ENCODE data around the gene MALAT1. TPM values are rescaled to one million over a fixed set of nuclear protein-coding genes. Genes with fewer than 3 reads are reported as not detected.

Gene MALAT1
- total RNA-seq, 3 donors from 2014 or later (not counting 1 experiment from before 2014, with no cell fraction given): 32,911 to 36,726 (median 33,502) TPM

DNA sequence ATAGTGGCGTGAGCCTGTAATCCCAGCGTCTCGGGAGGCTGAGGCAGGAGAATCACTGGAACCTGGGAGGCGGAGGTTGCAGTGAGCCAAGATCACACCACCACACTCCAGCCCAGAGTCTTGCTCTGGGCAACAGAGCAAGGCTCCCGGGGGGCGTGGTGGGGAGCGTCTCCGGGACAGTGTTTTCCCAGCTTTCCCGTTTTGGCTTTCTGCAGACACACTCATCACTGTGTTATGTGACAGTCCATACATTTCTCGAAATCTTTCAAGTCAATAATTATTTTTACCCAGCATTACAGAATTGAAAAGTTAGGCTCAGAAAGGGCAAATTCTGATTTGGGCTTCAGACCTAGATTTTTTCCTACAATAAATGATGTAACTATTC is 44.5 kb upstream of the MALAT1 start:
- no peaks in the 10 kb centered on the region for H3K27me3 ChIP-seq (ENCODE audit: control insufficient read depth, insufficient read depth, low read length)
- H3K36me3 ChIP-seq (ENCODE audit: control insufficient read depth, insufficient read depth, low read length): no peaks in the 10 kb centered on the region
- Mint-ChIP-seq H3K9me3 (no peaks in the 10 kb centered on the region), H3K27me3 (ENCODE audit: low read depth in 2 of 2) (no peaks in the 10 kb centered on the region), H3K27ac (peak overlapping the region; percentile 77 to 93), H3K4me1 (peaks cover 11 to 16% of the 10 kb centered on the region in 2 donors), H3K4me3 (peak overlapping the region; percentile 90), H3K36me3 (no peaks in the 10 kb centered on the region)
- 86% methylated on average over 10 of the region's 10 CpGs for WGBS (ENCODE audit: insufficient coverage)
- H3K9me3 ChIP-seq (ENCODE audit: control insufficient read depth, insufficient read depth, low read length): no peaks in the 10 kb centered on the region
- intact Hi-C loops (cut with micrococcal nuclease): loop anchor here (2.0 kb wide), 1 partner anchor 16 kb away; no protein-coding TSS in a partner anchor
- no peak overlapping the region for H3K27ac ChIP-seq (ENCODE audit: low read length)
- H3K4me3 ChIP-seq (ENCODE audit: low read length): no peak overlapping the region
- TF ChIP-seq, protein P1, sequence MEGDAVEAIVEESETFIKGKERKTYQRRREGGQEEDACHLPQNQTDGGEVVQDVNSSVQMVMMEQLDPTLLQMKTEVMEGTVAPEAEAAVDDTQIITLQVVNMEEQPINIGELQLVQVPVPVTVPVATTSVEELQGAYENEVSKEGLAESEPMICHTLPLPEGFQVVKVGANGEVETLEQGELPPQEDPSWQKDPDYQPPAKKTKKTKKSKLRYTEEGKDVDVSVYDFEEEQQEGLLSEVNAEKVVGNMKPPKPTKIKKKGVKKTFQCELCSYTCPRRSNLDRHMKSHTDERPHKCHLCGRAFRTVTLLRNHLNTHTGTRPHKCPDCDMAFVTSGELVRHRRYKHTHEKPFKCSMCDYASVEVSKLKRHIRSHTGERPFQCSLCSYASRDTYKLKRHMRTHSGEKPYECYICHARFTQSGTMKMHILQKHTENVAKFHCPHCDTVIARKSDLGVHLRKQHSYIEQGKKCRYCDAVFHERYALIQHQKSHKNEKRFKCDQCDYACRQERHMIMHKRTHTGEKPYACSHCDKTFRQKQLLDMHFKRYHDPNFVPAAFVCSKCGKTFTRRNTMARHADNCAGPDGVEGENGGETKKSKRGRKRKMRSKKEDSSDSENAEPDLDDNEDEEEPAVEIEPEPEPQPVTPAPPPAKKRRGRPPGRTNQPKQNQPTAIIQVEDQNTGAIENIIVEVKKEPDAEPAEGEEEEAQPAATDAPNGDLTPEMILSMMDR (IDR thresholded peaks at IDR 0.05): no peak
- no peak for DNase-seq
- H3K4me1 ChIP-seq (ENCODE audit: control insufficient read depth, insufficient read depth, low read length): peaks cover 18% of the 10 kb centered on the region
- no peak for ATAC-seq

DNA sequence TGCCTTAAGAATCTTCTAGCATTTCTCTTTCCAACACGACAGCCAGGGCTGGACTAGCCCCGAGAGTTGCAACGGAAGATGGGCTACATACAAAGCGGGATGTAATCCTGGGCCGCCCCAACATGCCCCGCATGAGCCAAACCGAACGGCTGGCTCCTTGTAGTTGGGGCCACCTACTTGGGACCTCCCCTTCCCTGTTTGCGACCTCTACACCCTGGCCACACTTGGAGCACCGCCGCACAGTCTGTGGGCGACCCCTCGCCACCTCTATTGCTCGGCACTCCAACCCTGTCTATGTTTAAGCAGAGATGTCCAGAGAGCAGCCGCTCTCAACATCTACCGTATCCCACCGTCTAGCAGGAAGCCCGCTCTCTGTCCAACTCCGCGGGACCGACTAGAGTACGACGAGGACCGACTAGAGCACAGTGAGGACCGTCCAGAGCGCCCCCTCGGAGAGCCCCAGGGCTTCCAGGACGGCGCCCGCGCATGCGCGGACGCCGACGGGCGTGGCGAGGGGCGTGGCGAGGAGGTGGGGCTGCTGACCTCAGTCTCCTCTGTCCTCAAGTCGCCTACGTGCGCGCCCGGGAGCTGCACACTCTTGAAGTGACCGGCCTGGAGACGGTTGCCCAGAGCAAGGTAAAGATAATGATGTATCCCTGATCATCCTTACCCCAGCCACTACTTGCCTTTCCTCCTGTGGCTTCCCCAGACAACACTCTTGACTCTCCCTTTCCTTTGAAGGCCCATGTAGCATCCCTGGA is 44.0 kb upstream of the MALAT1 start:
- Mint-ChIP-seq H3K27ac (peak overlapping the region; percentile 77 to 93), H3K4me3 (peak overlapping the region; percentile 90), H3K9me3 (no peaks in the 10 kb centered on the region), H3K36me3 (no peaks in the 10 kb centered on the region), H3K4me1 (peaks cover 11 to 16% of the 10 kb centered on the region in 2 donors), H3K27me3 (ENCODE audit: low read depth in 2 of 2) (no peaks in the 10 kb centered on the region)
- H3K27me3 ChIP-seq (ENCODE audit: control insufficient read depth, insufficient read depth, low read length): no peaks in the 10 kb centered on the region
- peak; percentile 90 to 94 (median 92) for ATAC-seq
- peak overlapping the region; percentile 35 for H3K27ac ChIP-seq (ENCODE audit: low read length)
- peak overlapping the region; percentile 47 for H3K4me3 ChIP-seq (ENCODE audit: low read length)
- H3K4me1 ChIP-seq (ENCODE audit: control insufficient read depth, insufficient read depth, low read length): peaks cover 18% of the 10 kb centered on the region
- peak; percentile 72 to 87 for DNase-seq
- H3K36me3 ChIP-seq (ENCODE audit: control insufficient read depth, insufficient read depth, low read length): no peaks in the 10 kb centered on the region
- no peaks in the 10 kb centered on the region for H3K9me3 ChIP-seq (ENCODE audit: control insufficient read depth, insufficient read depth, low read length)
- intact Hi-C loops (cut with micrococcal nuclease): loop anchor here (2.0 kb wide), 1 partner anchor 16 kb away; no protein-coding TSS in a partner anchor
- TF ChIP-seq, protein P1 (IDR thresholded peaks at IDR 0.05): no peak
- WGBS (ENCODE audit: insufficient coverage): 2% methylated on average over 47 of the region's 47 CpGs

DNA sequence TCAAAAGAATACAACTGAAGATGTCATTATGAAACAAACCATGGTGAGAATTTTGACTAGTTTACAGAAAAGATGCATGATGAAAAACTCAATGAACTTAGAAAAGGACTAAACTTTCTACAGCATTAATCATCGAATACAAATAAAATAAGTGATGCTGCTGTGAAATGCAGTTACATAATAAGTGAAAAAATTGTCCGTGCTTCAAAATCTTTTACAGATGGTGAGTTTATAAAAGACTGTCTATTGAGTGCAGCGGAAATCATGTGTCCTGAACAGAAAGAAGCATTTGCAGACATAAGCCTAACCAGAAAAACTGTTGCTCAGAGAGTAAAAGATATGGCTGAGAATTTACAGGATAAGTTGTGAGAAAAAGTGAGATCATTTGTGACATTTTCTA is 42.4 kb upstream of the MALAT1 start:
- Mint-ChIP-seq H3K36me3 (no peaks in the 10 kb centered on the region), H3K9me3 (no peaks in the 10 kb centered on the region), H3K4me3 (peak overlapping the region; percentile 70), H3K4me1 (peaks cover 11 to 16% of the 10 kb centered on the region in 2 donors), H3K27me3 (ENCODE audit: low read depth in 2 of 2) (peaks cover 0 to 3% of the 10 kb centered on the region in 2 donors), H3K27ac (no peak overlapping the region)
- 95% methylated on average over 2 of the region's 3 CpGs for WGBS (ENCODE audit: insufficient coverage)
- H3K4me1 ChIP-seq (ENCODE audit: control insufficient read depth, insufficient read depth, low read length): peaks cover 18% of the 10 kb centered on the region
- no peaks in the 10 kb centered on the region for H3K27me3 ChIP-seq (ENCODE audit: control insufficient read depth, insufficient read depth, low read length)
- no peaks in the 10 kb centered on the region for H3K9me3 ChIP-seq (ENCODE audit: control insufficient read depth, insufficient read depth, low read length)
- DNase-seq: no peak
- no peaks in the 10 kb centered on the region for H3K36me3 ChIP-seq (ENCODE audit: control insufficient read depth, insufficient read depth, low read length)
- no peak overlapping the region for H3K4me3 ChIP-seq (ENCODE audit: low read length)
- TF ChIP-seq, protein P1 (IDR thresholded peaks at IDR 0.05): no peak
- H3K27ac ChIP-seq (ENCODE audit: low read length): no peak overlapping the region
- intact Hi-C loops (cut with micrococcal nuclease): no loop called here
- ATAC-seq: no peak

Measured in natural killer cell (primary cell).